K562 (cell line): ENCODE data around the gene ZNF628. TPM values are rescaled to one million over a fixed set of nuclear protein-coding genes. Genes with fewer than 3 reads are reported as not detected.

Experiments used
- ATF4 ChIP-seq: fragments of 450-650 bp; formaldehyde crosslinking; IDR thresholded peaks from 2 replicates; pipeline ENCODE4 v1.4.0; 2022; ENCODE audit warnings: mild to moderate bottlenecking, moderate library complexity
- MCM7 ChIP-seq, 2 experiments: fragments of 450-650 bp; IDR thresholded peaks; 2 replicates each; pipeline ENCODE4 v1.6.1; 2016 to 2018
- MYC ChIP-seq, 2 experiments: fragments of 250-450 bp in 1 of 2; sonication (Bioruptor Pico) in 1 of 2; IDR thresholded peaks; 2 replicates each; pipeline versions ENCODE4 v1.5.1 to v1.6.1; 2012 to 2021; ENCODE audit warnings: low read depth in 2 of 2, borderline replicate concordance in 1 of 2, improper control_type of control experiment in 1 of 2, low read length in 1 of 2, mild to moderate bottlenecking in 1 of 2, moderate library complexity in 1 of 2
- NONO ChIP-seq, 2 experiments: fragments of 200-400 bp in 1 of 2; fragments of 450-650 bp in 1 of 2; formaldehyde crosslinking in 1 of 2; IDR thresholded peaks; 2 replicates each; pipeline ENCODE4 v1.6.1; 2017; ENCODE audit warnings: low read depth in 2 of 2, mild to moderate bottlenecking in 2 of 2, moderate library complexity in 2 of 2, low read length in 1 of 2
- NR3C1 ChIP-seq: sonication (generic); formaldehyde crosslinking; IDR thresholded peaks from 2 replicates; pipeline ENCODE4 v1.8.1; 2022; ENCODE audit warnings: missing genetic modification reagents
- PCBP2 ChIP-seq: fragments of 200-400 bp; formaldehyde crosslinking; IDR thresholded peaks from 2 replicates; pipeline ENCODE4 v1.6.1; 2018; ENCODE audit warnings: low read length, low read depth, mild to moderate bottlenecking, moderate library complexity; ENCODE audit not compliant: poor library complexity, severe bottlenecking
- TRIM25 ChIP-seq: fragments of 450-650 bp; IDR thresholded peaks from 2 replicates; pipeline ENCODE4 v1.7.0; 2016; ENCODE audit warnings: borderline replicate concordance
- polyA plus RNA-seq, 8 experiments: library from polyadenylated mRNA; depleted of rRNA in 4 of 8; stranded (reverse) in 5 of 8; unstranded in 3 of 8; fragments of >200 nt; fragmentation: Nextera tagmentation in 2 of 8; fragmentation: Illumina TruSeq in 1 of 8; extraction: Ambion mirVana in 2 of 8; extraction: Trizol in 1 of 8; gene quantifications; 2 replicates each; pipeline versions ENCODE4 v1.2.1 to v1.2.3, GENCODE V29; 2011 to 2014; ENCODE audit warnings: inconsistent platforms in 1 of 8, missing spikeins in 1 of 8
- total RNA-seq, 7 experiments: library from RNA; depleted of rRNA in 6 of 7; stranded (reverse); fragments of >200 nt in 6 of 7; fragmentation: Illumina TruSeq in 2 of 7; extraction: Trizol in 2 of 7; gene quantifications; 2 replicates each; pipeline versions ENCODE4 v1.2.1 to v1.2.3, GENCODE V29; 2011 to 2021; ENCODE audit warnings: low replicate concordance in 1 of 7
- TF ChIP-seq, protein P1 (sequence below): sonication (generic); formaldehyde crosslinking; IDR thresholded peaks from 2 replicates; pipeline ENCODE4 v1.8.1; 2022; ENCODE audit warnings: missing genetic modification reagents

The ZNF628 gene
- total and polyA plus RNA-seq, 9 of the 15 experiments (the other 6 are each of a cell fraction or from before 2014, with no cell fraction given): 0.13 to 13.6 (median 2.2) TPM; not detected in 3

GRCh38 chr19:55504981-55505380 is 28.6 kb downstream of the ZNF628 start (continued):
- TF ChIP-seq TRIM25 (no peak), PCBP2 (no peak), MYC (IDR thresholded peaks at IDR 0.05; ENCODE audit: low read depth, low read length) (no peak), MYC (CRISPR knock-in tag; IDR thresholded peaks at IDR 0.05; ENCODE audit: borderline replicate concordance, low read depth) (no peak), MCM7 (IDR thresholded peaks at IDR 0.05) (no peak), NONO (IDR thresholded peaks at IDR 0.05; ENCODE audit: low read depth in 2 of 2, low read length in 1 of 2) (no peak), ATF4 (CRISPR knock-in tag) (no peak), NR3C1 (CRISPR knock-in tag) (no peak)
- TF ChIP-seq, protein P1, sequence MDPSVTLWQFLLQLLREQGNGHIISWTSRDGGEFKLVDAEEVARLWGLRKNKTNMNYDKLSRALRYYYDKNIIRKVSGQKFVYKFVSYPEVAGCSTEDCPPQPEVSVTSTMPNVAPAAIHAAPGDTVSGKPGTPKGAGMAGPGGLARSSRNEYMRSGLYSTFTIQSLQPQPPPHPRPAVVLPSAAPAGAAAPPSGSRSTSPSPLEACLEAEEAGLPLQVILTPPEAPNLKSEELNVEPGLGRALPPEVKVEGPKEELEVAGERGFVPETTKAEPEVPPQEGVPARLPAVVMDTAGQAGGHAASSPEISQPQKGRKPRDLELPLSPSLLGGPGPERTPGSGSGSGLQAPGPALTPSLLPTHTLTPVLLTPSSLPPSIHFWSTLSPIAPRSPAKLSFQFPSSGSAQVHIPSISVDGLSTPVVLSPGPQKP (CRISPR knock-in tag): no peak
